GM19455 (cell line): ENCODE results near the gene WNK3.

ENCODE experiments used
- ATAC-seq: cut with Tn5 transposase; IDR thresholded peaks from one replicate; pipeline ENCODE4 v1.9.1; 2021; ENCODE audit not compliant: unreplicated experiment

Gene WNK3

DNA sequence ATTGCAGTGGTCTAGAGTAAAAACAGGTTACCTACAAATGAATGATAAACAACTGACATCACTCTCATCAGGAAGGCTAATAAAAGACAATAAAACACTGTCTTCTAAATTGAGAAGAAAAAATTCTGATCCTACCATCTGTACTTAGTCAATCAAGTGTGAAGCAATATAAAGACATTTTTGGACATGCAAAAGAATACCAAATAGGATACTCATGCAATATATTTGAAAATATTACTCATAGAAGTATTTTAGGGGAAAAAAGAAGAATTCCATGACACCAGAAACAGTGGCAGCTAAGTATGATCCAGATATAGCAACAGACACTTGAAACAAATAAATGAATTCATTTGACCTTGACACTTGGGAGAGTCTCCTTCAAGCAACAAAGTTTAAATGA lies 111.0 kb downstream of the WNK3 start:
- ATAC-seq = no peak

DNA sequence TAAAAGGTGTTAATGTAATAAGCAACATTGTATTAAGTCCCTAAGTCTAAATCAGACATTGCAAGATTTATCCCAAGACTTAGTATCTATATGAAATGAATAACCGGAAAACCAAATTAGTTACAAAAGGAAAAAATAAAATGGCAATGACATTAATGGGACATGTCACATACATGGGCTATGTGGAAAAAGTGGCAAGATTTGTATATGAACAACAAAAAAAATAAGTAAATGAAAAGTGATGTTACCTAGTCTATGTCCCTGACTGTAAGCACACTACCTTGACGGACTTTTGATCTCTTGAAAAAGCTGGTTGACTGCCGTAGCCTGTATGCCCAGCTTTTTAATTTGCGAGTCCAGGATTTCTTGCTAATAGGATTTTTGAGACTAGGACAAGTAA lies 119.3 kb downstream of the WNK3 start:
- no peak for ATAC-seq

DNA sequence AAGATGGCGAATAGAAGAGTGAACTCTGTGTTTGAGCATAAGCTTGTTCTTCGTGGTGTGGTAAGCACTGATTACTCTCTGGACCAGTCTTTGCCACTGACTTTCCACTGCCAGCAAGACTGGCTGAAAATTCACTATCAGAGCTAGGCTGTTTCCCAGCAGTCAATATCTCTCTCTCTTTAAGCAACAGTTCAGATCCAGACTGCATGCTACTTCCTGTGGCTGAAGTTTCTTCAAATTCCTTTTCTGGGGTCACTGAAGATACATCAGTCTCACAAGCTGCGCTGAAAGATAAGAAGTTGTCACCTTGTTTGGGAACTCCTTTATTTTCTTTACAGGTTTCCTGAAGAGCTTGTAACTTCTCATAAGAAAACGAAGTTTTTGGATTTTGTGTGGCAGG lies 120.8 kb downstream of the WNK3 start:
- no peak for ATAC-seq

DNA sequence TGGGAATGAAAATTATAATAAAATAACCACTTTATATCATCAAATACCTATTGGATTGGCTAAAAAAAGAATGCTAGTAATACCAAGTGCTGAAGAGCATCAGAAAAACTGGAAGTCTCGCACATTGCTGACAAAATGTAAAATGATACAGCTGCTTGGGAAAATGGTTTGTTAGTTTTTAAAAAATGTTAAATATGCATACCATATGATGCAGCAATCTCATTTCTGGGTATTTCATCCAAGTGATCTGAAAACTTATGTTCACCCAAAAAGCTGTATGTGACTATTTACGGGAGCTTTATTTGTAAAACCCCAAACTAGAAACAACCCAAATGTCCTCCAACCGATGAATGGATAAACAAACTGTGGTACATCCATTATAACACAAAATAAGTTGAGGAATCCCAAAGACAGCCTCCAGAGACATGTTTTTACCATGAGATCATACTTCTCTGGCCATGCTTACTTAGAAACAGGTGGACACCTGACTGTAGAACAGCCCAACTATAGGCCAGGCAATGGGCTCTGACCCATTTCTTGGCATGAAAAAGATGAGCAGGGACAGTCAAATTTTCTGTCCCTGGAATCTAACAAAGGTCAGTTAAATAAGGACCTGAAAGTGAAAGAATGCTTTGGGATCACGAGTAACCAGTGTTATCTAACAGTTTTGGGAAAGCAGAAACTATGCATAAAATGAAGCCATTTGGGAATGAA lies 127.3 kb downstream of the WNK3 start:
- ATAC-seq = no peak

DNA sequence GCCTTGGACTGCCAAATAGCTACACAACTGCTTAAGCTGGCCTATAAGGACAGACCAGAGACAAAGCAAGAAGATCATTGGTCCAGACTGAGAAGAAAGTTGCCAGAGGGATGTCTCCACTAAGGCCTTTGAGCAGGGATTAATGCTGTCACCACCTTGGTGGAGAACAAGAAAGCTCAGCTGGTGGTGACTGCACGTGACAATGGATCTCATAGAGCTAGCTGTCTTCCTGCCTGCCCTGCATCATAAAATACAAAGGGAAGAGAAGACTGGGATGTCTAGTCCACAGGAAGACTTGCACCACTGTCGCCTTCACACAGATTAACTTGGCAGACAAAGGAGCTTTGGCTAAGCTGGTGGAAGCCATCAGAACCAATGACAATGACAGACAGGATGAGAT lies 134.3 kb downstream of the WNK3 start:
- ATAC-seq = no peak

DNA sequence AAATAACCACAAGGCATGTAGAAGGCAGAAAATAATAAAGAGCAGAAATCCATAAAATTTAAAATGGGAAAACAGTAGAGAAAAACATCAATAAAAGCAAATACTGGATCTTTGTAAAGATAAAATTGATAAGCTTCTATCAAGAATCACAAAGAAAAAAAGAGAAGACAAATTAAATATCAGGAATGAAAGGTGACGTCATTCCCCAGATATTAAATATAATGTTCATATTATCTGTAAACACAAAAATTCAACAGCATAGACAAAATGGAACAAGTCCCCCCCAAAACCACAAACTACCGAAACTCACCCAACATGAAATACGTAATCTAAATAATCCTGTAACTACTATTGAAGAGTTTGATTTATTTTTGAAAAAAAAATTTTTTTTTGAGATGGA lies 144.2 kb downstream of the WNK3 start:
- ATAC-seq = no peak

- no peak for ATAC-seq
Observed at GRCh38 chrX:54208531-54208930, 149.3 kb downstream of the WNK3 start.

DNA sequence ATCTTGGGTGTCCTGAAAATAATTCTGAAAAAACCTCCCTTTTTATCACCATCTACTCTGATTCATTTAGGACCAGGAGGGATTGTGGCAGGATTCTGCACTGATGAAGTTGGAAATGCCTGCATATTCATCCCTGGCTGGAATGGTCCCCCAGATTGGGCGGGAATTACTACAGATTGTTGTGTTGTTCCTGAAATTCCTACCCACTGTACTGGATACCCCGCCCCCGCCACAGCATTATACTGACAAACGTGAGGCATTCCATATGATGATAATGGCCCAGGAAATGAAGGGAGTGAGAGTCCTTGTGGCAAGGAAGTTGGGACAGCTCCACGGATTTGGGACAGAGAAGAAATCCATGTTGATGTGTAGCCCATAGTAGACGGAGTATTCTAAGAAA lies 159.6 kb downstream of the WNK3 start:
- ATAC-seq = no peak

DNA sequence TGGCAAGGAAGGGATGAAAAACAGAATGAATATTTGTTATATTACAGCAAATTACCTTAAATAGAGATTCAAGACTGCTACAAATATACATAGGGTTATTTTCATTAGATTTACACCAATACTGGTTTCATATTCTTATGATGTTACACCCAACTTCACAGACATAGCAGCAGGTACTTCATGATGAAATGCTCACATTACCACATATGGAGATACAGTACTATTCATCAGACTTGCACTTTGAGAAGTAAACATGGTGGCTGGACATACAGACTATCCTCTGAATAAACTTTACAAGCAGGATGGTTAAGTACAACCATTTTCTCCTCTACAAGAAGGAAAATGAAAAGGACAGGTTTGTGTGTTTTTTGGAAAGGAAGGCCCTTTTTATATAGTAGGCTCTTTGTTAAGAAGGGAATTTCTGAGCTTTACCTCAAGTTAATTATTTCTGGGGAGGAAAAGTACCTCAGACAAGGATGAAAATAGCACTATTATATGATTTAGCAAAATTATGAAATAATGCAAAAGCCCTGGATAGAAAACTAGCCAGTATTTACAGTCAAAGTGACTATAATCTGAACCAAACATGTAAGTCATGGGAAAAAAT lies 162.8 kb downstream of the WNK3 start:
- no peak for ATAC-seq

DNA sequence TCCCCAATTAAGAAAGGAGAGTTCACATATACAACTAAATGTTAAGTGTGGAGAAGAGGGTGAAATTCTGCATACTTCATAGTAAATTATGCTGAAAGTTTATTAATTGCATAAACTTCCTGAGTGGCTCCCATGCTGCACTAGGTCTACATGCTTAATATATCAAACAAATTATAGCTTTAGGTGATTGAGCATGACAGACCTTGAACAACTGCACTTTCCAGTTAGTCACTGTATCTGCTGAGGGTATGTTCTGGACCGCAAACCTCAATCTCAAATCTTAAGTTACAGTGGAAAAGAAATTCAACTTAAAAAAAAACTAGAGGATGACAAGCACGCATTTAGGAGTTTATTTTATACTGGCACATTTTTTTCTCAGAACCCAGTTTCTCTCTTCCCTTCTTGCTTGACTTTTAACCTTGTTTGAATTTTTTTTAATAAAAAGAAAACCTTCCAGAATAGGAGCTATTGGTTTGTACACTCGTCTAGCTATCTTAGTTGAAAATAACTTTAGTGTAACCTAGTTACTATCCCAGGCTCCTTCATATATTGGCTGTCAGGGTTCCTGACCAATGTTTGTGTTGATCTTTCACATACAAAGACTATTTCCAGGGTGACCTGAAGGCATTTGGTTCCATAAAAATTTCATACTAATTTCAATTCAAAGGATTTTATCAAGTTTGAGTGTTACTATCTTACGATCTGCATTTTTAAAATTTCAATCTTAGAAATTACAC lies 164.6 kb downstream of the WNK3 start:
- ATAC-seq = no peak

DNA sequence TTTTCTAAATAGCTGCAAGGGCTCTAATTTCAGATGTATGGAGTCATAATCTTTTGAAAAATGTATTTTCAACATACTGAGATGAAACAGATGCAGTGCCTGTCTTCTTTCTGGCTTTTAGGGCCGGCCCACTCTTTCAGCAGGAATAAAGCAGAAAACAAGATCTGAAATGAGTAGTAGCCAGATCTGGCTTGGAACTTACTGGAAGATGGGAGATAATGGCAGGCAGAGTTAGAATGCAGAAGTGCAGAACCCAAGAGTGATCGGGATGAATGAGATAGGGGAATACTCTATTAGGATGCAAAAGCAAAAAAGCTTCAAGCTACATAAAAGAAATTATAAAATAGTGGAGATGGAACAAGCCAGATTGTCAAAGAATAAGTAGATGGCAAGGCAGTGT lies 173.4 kb downstream of the WNK3 start:
- no peak for ATAC-seq

DNA sequence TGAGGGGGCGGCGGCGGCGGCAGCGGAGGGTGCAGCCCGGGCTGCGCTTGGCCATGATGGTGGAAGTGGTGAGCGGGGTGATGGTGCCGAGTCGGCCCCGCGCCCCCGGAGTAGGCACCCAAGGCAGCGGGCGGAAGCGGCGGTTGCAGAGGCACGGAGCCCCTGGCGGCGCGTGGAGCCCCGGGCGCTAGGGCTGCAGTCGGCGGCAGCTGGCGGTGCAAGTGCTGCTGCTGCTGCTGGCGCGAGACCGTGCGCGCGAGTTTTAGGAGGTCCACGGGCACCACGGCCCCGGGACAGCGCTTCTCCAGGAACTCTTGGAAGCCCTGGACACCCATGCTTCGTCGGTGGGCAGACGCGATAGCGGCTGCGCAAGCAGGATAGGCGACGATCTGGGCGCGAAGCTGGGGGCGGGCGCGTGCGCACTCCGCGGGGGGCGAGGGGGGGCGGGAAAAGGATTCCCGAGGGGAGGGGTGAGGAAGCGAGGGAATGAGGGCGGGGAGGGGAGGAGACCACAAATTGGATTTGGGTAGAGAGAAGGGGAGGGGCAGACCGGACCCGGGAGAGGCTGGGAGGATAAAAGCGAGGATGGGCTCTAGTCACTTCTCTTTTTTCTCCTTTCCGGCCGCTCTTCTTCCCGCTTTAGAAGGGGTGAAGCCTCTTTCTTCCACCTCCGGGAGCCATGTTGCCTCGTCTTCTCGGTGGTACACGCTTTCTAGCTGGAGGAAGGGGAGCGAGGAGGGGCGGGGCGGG lies 174.8 kb downstream of the WNK3 start, which contains the start of gene FAM120C:
Gene FAM120C, minus strand, starts transcription at position 391 of the 750 bp plus-strand sequence. Its CDS starts 56 bp downstream, at position 335.
- ATAC-seq = peak; percentile 49

GRCh38 chrX:54182194-54182863 lies 175.5 kb downstream of the WNK3 start:
- ATAC-seq = peak; percentile 70

- no peak for ATAC-seq
Observed at GRCh38 chrX:54181202-54181953, 176.5 kb downstream of the WNK3 start.

DNA sequence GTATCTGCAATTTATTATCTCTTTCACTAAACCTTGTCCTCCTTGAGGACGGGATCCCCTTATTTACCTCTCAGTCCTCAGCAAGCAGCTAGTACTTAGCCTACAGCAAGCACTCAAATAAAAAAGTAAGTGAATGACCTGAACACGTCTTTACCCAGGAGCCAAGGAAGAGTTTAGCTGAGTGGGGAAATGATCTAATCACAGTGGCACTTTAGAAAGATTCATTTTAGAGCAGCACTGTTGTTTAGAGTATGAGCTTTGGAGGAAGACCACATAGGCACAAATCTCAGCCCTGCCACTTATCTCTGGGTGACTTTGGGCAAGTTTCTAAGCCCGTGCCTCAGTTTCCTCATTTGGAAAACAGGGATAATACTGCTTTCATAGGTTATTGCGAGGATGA lies 177.4 kb downstream of the WNK3 start:
- no peak for ATAC-seq

DNA sequence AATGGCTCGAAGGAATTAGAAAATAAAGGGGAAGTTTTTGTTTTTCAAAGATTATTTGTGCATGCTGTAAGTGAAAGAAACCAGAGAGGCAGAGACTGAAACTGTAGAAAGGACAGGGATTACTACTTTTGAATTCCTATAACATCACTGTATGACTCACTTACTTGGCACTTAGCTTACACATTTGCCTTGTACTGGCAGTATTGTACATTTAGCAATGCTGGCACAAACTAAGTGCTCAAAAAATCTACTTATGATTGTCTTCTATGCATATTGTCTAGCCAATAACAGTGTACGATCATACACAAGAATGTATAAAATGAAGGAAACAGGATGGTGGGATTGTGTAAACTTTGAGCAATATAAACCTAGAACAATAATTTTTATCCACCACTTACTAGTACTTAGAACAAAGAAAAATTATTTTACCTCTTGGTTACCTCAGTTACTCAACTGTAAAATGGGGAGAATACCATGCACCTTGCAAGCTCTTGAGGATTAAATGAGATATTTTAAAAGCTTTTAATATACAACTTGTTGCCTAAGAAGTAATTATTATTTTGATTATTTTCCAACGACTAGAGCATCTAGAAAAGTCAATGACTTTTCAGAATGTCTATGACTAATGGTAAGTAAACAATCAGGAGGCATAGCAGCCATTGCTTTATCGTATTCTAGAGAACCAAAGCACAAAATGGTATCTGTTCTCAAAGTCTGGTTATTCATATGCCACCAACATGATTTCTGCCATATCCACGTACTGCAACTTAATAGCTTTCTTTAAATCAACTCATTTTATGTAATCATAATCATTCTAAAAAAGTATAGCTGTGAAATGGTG lies 179.5 kb downstream of the WNK3 start:
- ATAC-seq = no peak

DNA sequence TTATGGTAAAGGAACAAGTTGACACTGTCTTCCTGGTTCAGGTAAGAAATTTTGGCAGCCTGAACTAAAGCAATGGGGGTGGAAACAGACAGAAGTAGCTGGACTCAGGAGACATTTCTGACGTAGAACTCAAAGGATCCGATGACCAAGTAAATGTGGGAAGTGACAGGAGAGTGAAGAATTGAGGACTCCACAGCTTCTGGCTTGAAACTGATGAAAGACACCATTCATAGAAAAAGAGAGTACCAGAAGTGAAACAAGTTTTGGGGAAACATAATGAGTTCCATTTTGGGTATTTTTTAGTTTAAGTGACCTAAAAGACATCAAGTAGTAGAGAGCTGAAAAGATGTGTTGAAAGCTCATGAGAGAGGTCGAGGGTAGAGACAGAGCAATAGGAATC lies 180.5 kb downstream of the WNK3 start:
- no peak for ATAC-seq

DNA sequence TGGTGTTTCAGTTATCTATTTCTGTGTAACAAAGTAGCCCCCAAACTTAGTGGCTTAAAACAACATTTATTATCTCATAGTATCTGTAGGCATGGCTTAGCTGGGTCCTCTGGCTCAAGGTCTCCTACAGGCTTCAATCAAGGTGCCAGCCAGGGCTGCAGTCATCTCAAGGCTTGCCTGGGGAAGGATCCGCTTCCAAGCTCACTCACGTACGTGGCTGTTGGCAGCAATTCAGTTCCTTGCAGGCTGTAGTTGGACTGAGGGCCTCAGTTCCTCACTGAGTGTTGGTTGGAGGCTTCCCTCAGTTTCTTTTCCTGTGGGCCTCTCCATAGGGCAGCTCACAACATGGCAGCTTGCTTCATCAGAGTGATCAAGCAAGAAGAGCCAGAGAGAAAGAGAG lies 184.1 kb downstream of the WNK3 start:
- no peak for ATAC-seq

- ATAC-seq = no peak
Observed at GRCh38 chrX:54172455-54172854, 185.4 kb downstream of the WNK3 start.
